Body of pancreas (tissue), 4 donors: ENCODE data around the gene HERPUD1.

Source experiments
- POLR2A ChIP-seq, 3 donors: fragments of 450-650 bp; IDR thresholded peaks; one replicate each; pipeline ENCODE4 v1.6.1; 2016; ENCODE audit warnings: antibody characterized with exemption in 3 of 3, mild to moderate bottlenecking in 2 of 3
- TF ChIP-seq, protein P1 (sequence below), 7 experiments: fragments of 450-650 bp in 4 of 7; fragments of 200-600 bp in 3 of 7; sonication (generic) in 3 of 7; IDR thresholded peaks; one replicate each; pipeline ENCODE4 v1.5.1; 2016 to 2019; ENCODE audit warnings: antibody characterized with exemption in 7 of 7

DNA sequence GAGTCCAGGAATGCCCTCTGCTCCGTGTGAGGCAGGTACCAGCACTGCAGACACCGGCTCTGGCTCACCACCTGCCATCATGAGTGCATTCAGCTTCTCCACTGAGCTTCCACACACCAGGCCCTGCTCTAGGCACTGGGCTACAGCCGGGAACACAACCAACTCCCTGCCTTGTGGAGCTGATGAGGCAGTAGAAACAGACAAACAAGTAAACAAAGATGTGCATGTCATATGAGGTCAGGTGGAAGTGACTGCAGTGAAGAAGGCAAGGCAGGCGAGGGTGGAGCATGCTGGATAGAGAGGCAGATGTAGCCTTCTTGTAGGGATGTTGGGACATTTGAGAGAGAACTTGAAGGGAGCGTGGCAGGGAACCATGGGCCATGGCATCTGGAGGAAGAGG, 62.4 kb downstream of the HERPUD1 start:
- TF ChIP-seq POLR2A (IDR thresholded peaks at IDR 0.05), result no peak
- TF ChIP-seq, protein P1, sequence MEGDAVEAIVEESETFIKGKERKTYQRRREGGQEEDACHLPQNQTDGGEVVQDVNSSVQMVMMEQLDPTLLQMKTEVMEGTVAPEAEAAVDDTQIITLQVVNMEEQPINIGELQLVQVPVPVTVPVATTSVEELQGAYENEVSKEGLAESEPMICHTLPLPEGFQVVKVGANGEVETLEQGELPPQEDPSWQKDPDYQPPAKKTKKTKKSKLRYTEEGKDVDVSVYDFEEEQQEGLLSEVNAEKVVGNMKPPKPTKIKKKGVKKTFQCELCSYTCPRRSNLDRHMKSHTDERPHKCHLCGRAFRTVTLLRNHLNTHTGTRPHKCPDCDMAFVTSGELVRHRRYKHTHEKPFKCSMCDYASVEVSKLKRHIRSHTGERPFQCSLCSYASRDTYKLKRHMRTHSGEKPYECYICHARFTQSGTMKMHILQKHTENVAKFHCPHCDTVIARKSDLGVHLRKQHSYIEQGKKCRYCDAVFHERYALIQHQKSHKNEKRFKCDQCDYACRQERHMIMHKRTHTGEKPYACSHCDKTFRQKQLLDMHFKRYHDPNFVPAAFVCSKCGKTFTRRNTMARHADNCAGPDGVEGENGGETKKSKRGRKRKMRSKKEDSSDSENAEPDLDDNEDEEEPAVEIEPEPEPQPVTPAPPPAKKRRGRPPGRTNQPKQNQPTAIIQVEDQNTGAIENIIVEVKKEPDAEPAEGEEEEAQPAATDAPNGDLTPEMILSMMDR (IDR thresholded peaks at IDR 0.05), result no peak
